ENCODE data around the gene EIF5AL1.
"Not testable (repeated sequence)": the region's sequence is repeated elsewhere in the genome, so short reads cannot be mapped to it uniquely, and the experiment has no call there.

Gene EIF5AL1

GRCh38 chr10:79509306-79509933 is 2.9 kb upstream of the EIF5AL1 start:
- DNase-seq (ENCODE audit: low read depth): not testable (repeated sequence)

- DNase-seq (ENCODE audit: low read depth): not testable (repeated sequence)
These were observed 2.3 kb upstream of the EIF5AL1 start for GRCh38 chr10:79509934-79510508.

GRCh38 chr10:79516532-79517205 is 4.3 kb downstream of the EIF5AL1 start:
- not testable (repeated sequence) for DNase-seq (ENCODE audit: low read depth)

GRCh38 chr10:79517567-79517966 is 5.2 kb downstream of the EIF5AL1 start:
- not testable (repeated sequence) for DNase-seq (ENCODE audit: low read depth)

GRCh38 chr10:79521751-79522150 is 9.4 kb downstream of the EIF5AL1 start:
- not testable (repeated sequence) for DNase-seq (ENCODE audit: low read depth)

GRCh38 chr10:79522464-79522863 is 10.1 kb downstream of the EIF5AL1 start:
- DNase-seq (ENCODE audit: low read depth): not testable (repeated sequence)

GRCh38 chr10:79523157-79523853 is 11.0 kb downstream of the EIF5AL1 start:
- DNase-seq (ENCODE audit: low read depth): not testable (repeated sequence)

GRCh38 chr10:79525049-79525710 is 12.8 kb downstream of the EIF5AL1 start:
- DNase-seq (ENCODE audit: low read depth): not testable (repeated sequence)

GRCh38 chr10:79528261-79528660 is 15.9 kb downstream of the EIF5AL1 start:
- not testable (repeated sequence) for DNase-seq (ENCODE audit: low read depth)

GRCh38 chr10:79533142-79533902 is 21.0 kb downstream of the EIF5AL1 start:
- DNase-seq (ENCODE audit: low read depth): not testable (repeated sequence)

GRCh38 chr10:79533903-79534175 is 21.5 kb downstream of the EIF5AL1 start:
- DNase-seq (ENCODE audit: low read depth): not testable (repeated sequence)

- DNase-seq (ENCODE audit: low read depth): not testable (repeated sequence)
These were observed 26.0 kb downstream of the EIF5AL1 start for GRCh38 chr10:79538311-79538710.

GRCh38 chr10:79540930-79541329 is 28.6 kb downstream of the EIF5AL1 start:
- not testable (repeated sequence) for DNase-seq (ENCODE audit: low read depth)

- DNase-seq (ENCODE audit: low read depth): no peak
These were observed 30.3 kb downstream of the EIF5AL1 start for GRCh38 chr10:79542626-79543025.

- not testable (repeated sequence) for DNase-seq (ENCODE audit: low read depth)
These were observed 32.1 kb downstream of the EIF5AL1 start for GRCh38 chr10:79544408-79544807.

- DNase-seq (ENCODE audit: low read depth): not testable (repeated sequence)
These were observed 32.8 kb downstream of the EIF5AL1 start for GRCh38 chr10:79544926-79545659.

- DNase-seq (ENCODE audit: low read depth): not testable (repeated sequence)
These were observed 34.8 kb downstream of the EIF5AL1 start for GRCh38 chr10:79547128-79547527.

- no peak for DNase-seq (ENCODE audit: low read depth)
These were observed 35.6 kb downstream of the EIF5AL1 start for GRCh38 chr10:79547973-79548372.

- no peak for DNase-seq (ENCODE audit: low read depth)
These were observed 39.8 kb downstream of the EIF5AL1 start for GRCh38 chr10:79552143-79552542.

Data from HS-27A (cell line).